TTC549 (cell line): Measurements from ENCODE around the gene IL17B.

Source experiments
- FAIRE-seq: peaks from 2 replicates; lab custom pipeline; 2012; peaks lifted over from hg19 to GRCh38; lab: Jason Lieb, UNC

The IL17B gene

GRCh38 chr5:149414405-149415065 is 35.4 kb upstream of the IL17B start:
- FAIRE-seq, result no peak

- FAIRE-seq, result no peak
Observed at GRCh38 chr5:149413477-149414210, 34.6 kb upstream of the IL17B start.

GRCh38 chr5:149412783-149413476 is 33.8 kb upstream of the IL17B start:
- FAIRE-seq, result no peak

DNA sequence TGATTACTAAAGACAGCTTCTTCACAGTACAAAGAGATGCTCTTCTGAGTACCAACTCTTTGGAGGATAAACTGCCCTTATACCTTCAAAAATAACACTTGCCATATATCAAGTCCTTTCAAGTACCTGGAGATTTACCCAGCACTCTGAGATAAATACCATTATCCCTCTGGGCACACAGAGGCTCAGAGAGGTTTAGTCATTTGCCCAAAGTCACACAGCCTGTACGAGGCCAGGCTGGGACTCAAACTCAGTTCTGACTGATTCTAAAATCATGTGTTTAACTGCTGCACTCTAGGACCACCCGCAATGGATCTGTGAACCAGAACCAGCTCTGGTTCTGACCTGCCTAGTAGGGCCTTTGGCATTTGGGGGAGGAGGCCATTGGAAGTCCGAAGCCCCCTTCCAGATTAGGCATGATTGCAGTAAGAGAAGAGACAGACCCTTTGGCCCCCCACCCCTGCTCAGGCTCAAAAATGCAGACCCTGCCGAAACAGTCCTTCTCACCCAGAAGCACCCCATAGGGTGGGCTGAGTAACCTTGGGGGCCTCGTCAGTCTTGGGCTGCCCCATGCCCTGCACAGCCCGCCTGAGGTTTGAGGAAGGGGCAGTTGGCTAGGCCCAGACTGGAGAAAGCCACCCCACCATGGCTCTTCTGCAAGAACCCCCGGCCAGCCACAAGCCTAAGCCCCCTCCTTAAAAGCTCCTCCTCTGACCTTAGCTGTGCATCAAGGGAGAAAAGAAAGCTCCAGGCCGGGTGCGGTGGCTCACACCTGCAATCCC is 32.8 kb upstream of the IL17B start:
- no peak for FAIRE-seq

GRCh38 chr5:149410721-149411432 is 31.8 kb upstream of the IL17B start:
- FAIRE-seq, result no peak

DNA sequence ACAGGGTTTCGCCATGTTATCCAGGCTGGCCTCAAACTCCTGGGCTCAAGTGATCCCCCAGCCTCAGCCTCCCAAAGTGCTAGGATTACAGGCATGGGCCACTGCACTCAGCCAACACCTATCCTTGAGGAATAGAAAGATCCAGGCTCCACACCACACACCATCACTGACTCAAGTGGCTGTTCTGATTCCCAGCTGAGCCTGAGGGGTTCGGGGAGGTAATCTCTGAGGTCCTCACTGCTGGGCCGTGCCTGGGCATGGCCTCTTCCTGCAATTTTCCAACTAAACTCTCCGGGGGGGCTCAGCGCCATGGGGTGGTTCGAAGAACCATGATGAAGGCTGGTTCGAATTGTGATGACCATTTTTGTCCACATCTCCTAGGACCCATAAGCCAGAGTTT is 31.0 kb upstream of the IL17B start:
- no peak for FAIRE-seq

GRCh38 chr5:149409268-149409948 is 30.3 kb upstream of the IL17B start:
- no peak for FAIRE-seq

DNA sequence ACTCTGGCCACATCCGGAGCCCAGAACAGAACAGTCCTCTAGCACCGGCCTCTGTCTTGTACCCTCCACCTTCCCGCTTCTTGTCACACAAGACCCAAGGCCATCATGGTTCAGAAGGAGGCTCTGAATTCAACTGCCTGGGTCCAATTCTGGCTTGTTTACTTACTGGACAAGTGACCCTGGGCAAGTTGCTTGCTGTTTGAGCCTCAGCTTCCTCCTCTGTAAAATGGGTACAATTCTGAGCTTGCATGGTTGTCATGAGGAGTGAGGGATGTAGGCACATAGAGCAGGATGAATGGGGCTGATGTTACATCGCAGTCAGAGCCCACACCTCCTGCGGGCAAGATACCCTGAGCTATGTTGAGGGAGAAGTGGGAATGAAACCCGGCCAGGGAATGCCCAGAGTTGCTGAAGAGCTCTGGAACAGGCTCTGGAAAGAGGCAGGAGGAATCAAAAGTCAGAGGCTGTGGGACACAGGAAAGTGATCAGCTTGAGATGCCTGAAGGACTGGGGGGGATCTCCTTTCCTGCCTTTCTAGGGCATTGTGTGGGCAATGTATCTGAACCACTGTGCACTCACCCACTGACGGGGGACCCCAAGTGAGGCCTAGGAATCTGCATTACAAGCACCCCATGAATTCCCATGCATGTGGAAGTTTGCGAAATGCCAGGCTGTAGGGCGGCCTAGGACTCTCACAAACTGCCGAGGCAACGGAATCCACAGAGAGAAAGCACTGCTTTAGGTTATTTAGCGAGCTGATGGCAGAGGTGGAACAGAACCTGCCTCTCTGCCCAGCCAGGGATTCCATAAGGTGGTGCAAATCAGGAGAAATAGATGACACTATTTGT is 29.4 kb upstream of the IL17B start:
- no peak for FAIRE-seq

GRCh38 chr5:149407323-149408251 is 28.5 kb upstream of the IL17B start:
- no peak for FAIRE-seq

- no peak for FAIRE-seq
Observed at GRCh38 chr5:149406979-149407306, 27.9 kb upstream of the IL17B start.

GRCh38 chr5:149406203-149406978 is 27.3 kb upstream of the IL17B start:
- no peak for FAIRE-seq

GRCh38 chr5:149405550-149406202 is 26.6 kb upstream of the IL17B start:
- FAIRE-seq, result no peak

- no peak for FAIRE-seq
Observed at GRCh38 chr5:149404746-149405549, 25.9 kb upstream of the IL17B start.

GRCh38 chr5:149403923-149404745 is 25.0 kb upstream of the IL17B start:
- FAIRE-seq, result no peak

GRCh38 chr5:149402291-149402690 is 23.2 kb upstream of the IL17B start:
- FAIRE-seq, result no peak

DNA sequence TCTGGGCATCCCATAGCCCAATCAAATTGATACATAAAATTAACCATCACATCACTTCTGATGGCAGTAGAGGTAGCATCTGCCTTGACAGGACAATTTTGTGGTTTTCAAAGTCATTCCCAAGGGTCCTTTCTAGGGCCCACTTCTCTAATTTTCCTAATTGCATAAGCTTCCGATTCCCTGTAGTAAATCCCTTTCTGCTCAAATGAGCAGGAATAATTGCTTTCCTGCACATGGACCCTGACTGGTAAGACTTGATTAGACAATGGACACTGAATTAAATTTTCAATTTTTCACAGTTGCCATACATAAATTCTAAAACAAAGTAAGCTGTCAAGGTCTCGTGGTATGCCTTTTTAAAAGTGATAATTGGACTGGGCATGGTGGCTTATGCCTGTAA is 22.0 kb upstream of the IL17B start:
- no peak for FAIRE-seq
